OCI-LY3 (cell line): ENCODE results near the gene B4GALNT3.

Experiments used
- H2AFZ ChIP-seq: fragments of 200-600, 300-600 bp; shearing (Covaris generic); 2 replicates; pipeline ENCODE4 v1.6.0; 2014; ENCODE audit warnings: antibody characterized with exemption, low read depth, low read length
- H3K27ac ChIP-seq: fragments of 200-600, 300-600 bp; sonication (generic); 2 replicates; pipeline ENCODE4 v1.5.1; 2014; ENCODE audit warnings: mild to moderate bottlenecking, low read length, moderate library complexity, mixed read lengths
- H3K27me3 ChIP-seq: fragments of 200-600, 300-600 bp; sonication (generic); 2 replicates; pipeline ENCODE4 v1.6.1; 2014; ENCODE audit warnings: low read depth, low read length, mixed read lengths
- H3K36me3 ChIP-seq: fragments of 200-600, 300-600 bp; sonication (generic); replicated peaks from 2 replicates; pipeline ENCODE3; 2014; ENCODE audit warnings: low read depth, low read length, mixed read lengths
- H3K4me1 ChIP-seq: fragments of 300-600, 200-600 bp; sonication (generic); 2 replicates; pipeline ENCODE4 v1.6.1; 2014; ENCODE audit warnings: low read length, mixed read lengths
- H3K4me2 ChIP-seq: fragments of 200-600, 300-600 bp; sonication (generic); 2 replicates; pipeline ENCODE4 v1.6.1; 2014; ENCODE audit warnings: low read length, mixed read lengths
- H3K4me3 ChIP-seq: fragments of 300-600, 200-600 bp; sonication (generic); 2 replicates; pipeline ENCODE4 v1.5.1; 2014; ENCODE audit warnings: antibody characterized with exemption, mild to moderate bottlenecking, low read length, moderate library complexity
- H3K79me2 ChIP-seq: fragments of 300-600, 200-600 bp; shearing (Covaris generic); 2 replicates; pipeline ENCODE4 v1.6.1; 2014; ENCODE audit warnings: mild to moderate bottlenecking, low read length, mixed read lengths
- H3K9ac ChIP-seq: fragments of 300-600, 200-600 bp; shearing (Covaris generic); 2 replicates; pipeline ENCODE4 v1.6.0; 2014; ENCODE audit warnings: mild to moderate bottlenecking, low read length, moderate library complexity
- H3K9me3 ChIP-seq: fragments of 200-600, 300-600 bp; shearing (Covaris generic); 2 replicates; pipeline ENCODE4 v1.6.1; 2014; ENCODE audit warnings: low read length, mixed read lengths; ENCODE audit not compliant: insufficient read depth
- H4K20me1 ChIP-seq: fragments of 200-600, 300-600 bp; sonication (generic); 2 replicates; pipeline ENCODE4 v1.6.1; 2016; ENCODE audit warnings: low read length, mixed read lengths; ENCODE audit not compliant: insufficient read depth
- CTCF ChIP-seq: fragments of 200-600, 300-600 bp; sonication (generic); IDR thresholded peaks from 2 replicates; pipeline ENCODE4 v1.5.1; 2014; ENCODE audit warnings: antibody characterized with exemption, low read length, low read depth
- EZH2phosphoT487 ChIP-seq: fragments of 200-600 bp; shearing (Covaris generic); IDR thresholded peaks from 2 replicates; pipeline ENCODE4 v1.6.1; 2018; ENCODE audit warnings: antibody characterized with exemption, mixed run types, low read depth

B4GALNT3 gene

GRCh38 chr12:543114-543451, 83.3 kb downstream of the B4GALNT3 start:
- Histone ChIP-seq H3K9ac (no peak overlapping the region), H3K4me3 (no peak overlapping the region), H3K4me1 (peaks cover 13% of the 10 kb centered on the region; the same call in 1 of the 2 replicates), H3K79me2 (no peaks in the 10 kb centered on the region), H3K36me3 (no peaks in the 10 kb centered on the region), H4K20me1 (no peaks in the 10 kb centered on the region), H3K9me3 (no peaks in the 10 kb centered on the region), H3K4me2 (no peak overlapping the region), H3K27ac (no peak overlapping the region), H3K27me3 (peaks cover 20% of the 10 kb centered on the region), H2AFZ (no peak overlapping the region)
- no peak for TF ChIP-seq EZH2phosphoT487
- TF ChIP-seq CTCF: no peak

- TF ChIP-seq EZH2phosphoT487 (no peak), CTCF (no peak)
- no peak overlapping the region for H3K4me3 ChIP-seq
- no peaks in the 10 kb centered on the region for H3K79me2 ChIP-seq
- peaks cover 25% of the 10 kb centered on the region for H3K27me3 ChIP-seq
- no peaks in the 10 kb centered on the region for H4K20me1 ChIP-seq
- no peaks in the 10 kb centered on the region for H3K36me3 ChIP-seq
- no peak overlapping the region for H3K4me2 ChIP-seq
- H2AFZ ChIP-seq: no peak overlapping the region
- H3K9ac ChIP-seq: no peak overlapping the region
- no peak overlapping the region for H3K27ac ChIP-seq
- peaks cover 13% of the 10 kb centered on the region; the same call in 1 of the 2 replicates for H3K4me1 ChIP-seq
- H3K9me3 ChIP-seq: no peaks in the 10 kb centered on the region
Measured at GRCh38 chr12:544142-544541, 84.4 kb downstream of the B4GALNT3 start.

GRCh38 chr12:544941-545635, 85.3 kb downstream of the B4GALNT3 start:
- Histone ChIP-seq H3K9ac (no peak overlapping the region), H3K36me3 (no peaks in the 10 kb centered on the region), H3K4me3 (no peak overlapping the region), H3K9me3 (no peaks in the 10 kb centered on the region), H3K4me2 (no peak overlapping the region), H3K27ac (no peak overlapping the region), H3K4me1 (peaks cover 13% of the 10 kb centered on the region; the same call in 1 of the 2 replicates), H3K27me3 (peaks cover 25% of the 10 kb centered on the region), H4K20me1 (no peaks in the 10 kb centered on the region), H3K79me2 (no peaks in the 10 kb centered on the region), H2AFZ (no peak overlapping the region)
- no peak for TF ChIP-seq EZH2phosphoT487
- no peak for TF ChIP-seq CTCF

- Histone ChIP-seq H3K4me1 (peaks cover 13% of the 10 kb centered on the region; the same call in 1 of the 2 replicates), H3K27ac (no peak overlapping the region), H3K9ac (no peak overlapping the region), H3K36me3 (no peaks in the 10 kb centered on the region), H3K4me3 (no peak overlapping the region), H3K79me2 (no peaks in the 10 kb centered on the region), H3K27me3 (peaks cover 25% of the 10 kb centered on the region), H2AFZ (no peak overlapping the region), H4K20me1 (no peaks in the 10 kb centered on the region), H3K9me3 (no peaks in the 10 kb centered on the region), H3K4me2 (no peak overlapping the region)
- TF ChIP-seq CTCF (no peak), EZH2phosphoT487 (no peak)
Measured at GRCh38 chr12:545835-546234, 86.1 kb downstream of the B4GALNT3 start.
